Naive thymus-derived CD8-positive, alpha-beta T cell (primary cell): ENCODE measurements around the gene REV3L. TPM values are rescaled to one million over a fixed set of nuclear protein-coding genes. Genes with fewer than 3 reads are reported as not detected.

Experiments
- ATAC-seq, 2 donors: fragments of 150-1000 bp; cut with Tn5 transposase in 1 of 2; sonication (Bioruptor Pico), chemical (Tn5 transposase) in 1 of 2; 1 replicate in 1 of 2; 2 replicates in 1 of 2; pipeline ENCODE4 v1.10.0; 2021; ENCODE audit warnings: mild to moderate bottlenecking in 2 of 2, moderate library complexity in 2 of 2
- POLR2A ChIA-PET: fragments of 350-600 bp; sonication (Branson Sonifier 250); formaldehyde crosslinking; loops from one replicate; lab custom pipeline; 2021; ENCODE audit warnings: antibody characterized with exemption; lab: Charles Lee
- DNase-seq, 10 donors: peaks; one replicate each; pipeline versions ENCODE4 v3.0.0 to v3.0.0-alpha.2; 2020 to 2022
- H3K27ac Mint-ChIP-seq, 10 donors: one replicate each; pipeline ENCODE4 v1.8.0; 2020 to 2022; ENCODE audit warnings: mild to moderate bottlenecking in 10 of 10, mixed read lengths in 10 of 10, moderate library complexity in 4 of 10, inconsistent platforms in 1 of 10
- H3K27me3 Mint-ChIP-seq, 5 donors: one replicate each; pipeline ENCODE4 v1.8.0; 2021 to 2022; ENCODE audit warnings: mixed read lengths in 5 of 5
- H3K36me3 Mint-ChIP-seq, 3 donors: one replicate each; pipeline ENCODE4 v1.8.0; 2020 to 2022; ENCODE audit warnings: mixed read lengths in 3 of 3, mild to moderate bottlenecking in 2 of 3, inconsistent platforms in 1 of 3
- H3K4me1 Mint-ChIP-seq, 4 donors: one replicate each; pipeline ENCODE4 v1.8.0; 2021 to 2022; ENCODE audit warnings: mixed read lengths in 4 of 4
- H3K4me3 Mint-ChIP-seq, 10 donors: one replicate each; pipeline ENCODE4 v1.8.0; 2020 to 2022; ENCODE audit warnings: mild to moderate bottlenecking in 10 of 10, mixed read lengths in 10 of 10, moderate library complexity in 6 of 10, inconsistent platforms in 1 of 10
- H3K9me3 Mint-ChIP-seq, 9 donors: one replicate each; pipeline ENCODE4 v1.8.0; 2020 to 2022; ENCODE audit warnings: mixed read lengths in 9 of 9, mild to moderate bottlenecking in 3 of 9, inconsistent platforms in 1 of 9, moderate library complexity in 1 of 9
- polyA plus RNA-seq, 3 donors: library from polyadenylated mRNA; unstranded; fragments of 300-500 nt; fragmentation: Illumina TruSeq; gene quantifications; one replicate each; pipeline ENCODE4 v1.2.3, GENCODE V29; 2021
- total RNA-seq, 8 experiments: library from RNA in 2 of 8; stranded (reverse) in 2 of 8; gene quantifications; one replicate each; pipeline ENCODE4 v1.2.3 and lab custom pipeline; 2021 to 2026

REV3L gene, protein sequence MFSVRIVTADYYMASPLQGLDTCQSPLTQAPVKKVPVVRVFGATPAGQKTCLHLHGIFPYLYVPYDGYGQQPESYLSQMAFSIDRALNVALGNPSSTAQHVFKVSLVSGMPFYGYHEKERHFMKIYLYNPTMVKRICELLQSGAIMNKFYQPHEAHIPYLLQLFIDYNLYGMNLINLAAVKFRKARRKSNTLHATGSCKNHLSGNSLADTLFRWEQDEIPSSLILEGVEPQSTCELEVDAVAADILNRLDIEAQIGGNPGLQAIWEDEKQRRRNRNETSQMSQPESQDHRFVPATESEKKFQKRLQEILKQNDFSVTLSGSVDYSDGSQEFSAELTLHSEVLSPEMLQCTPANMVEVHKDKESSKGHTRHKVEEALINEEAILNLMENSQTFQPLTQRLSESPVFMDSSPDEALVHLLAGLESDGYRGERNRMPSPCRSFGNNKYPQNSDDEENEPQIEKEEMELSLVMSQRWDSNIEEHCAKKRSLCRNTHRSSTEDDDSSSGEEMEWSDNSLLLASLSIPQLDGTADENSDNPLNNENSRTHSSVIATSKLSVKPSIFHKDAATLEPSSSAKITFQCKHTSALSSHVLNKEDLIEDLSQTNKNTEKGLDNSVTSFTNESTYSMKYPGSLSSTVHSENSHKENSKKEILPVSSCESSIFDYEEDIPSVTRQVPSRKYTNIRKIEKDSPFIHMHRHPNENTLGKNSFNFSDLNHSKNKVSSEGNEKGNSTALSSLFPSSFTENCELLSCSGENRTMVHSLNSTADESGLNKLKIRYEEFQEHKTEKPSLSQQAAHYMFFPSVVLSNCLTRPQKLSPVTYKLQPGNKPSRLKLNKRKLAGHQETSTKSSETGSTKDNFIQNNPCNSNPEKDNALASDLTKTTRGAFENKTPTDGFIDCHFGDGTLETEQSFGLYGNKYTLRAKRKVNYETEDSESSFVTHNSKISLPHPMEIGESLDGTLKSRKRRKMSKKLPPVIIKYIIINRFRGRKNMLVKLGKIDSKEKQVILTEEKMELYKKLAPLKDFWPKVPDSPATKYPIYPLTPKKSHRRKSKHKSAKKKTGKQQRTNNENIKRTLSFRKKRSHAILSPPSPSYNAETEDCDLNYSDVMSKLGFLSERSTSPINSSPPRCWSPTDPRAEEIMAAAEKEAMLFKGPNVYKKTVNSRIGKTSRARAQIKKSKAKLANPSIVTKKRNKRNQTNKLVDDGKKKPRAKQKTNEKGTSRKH (N-terminal part only)
- total RNA-seq (10 to 100 TPM; 24.3 to 36.5 TPM), polyA plus RNA-seq (10 to 100 TPM in 2 of 3 donors, 1 to 10 TPM in 1; 3.2 to 12.1 (median 10.3) TPM), total RNA-seq (lab: John Stamatoyannopoulos, UW) (70.9 to 97.3 (median 83.5) reads per million in 6 experiments)

DNA sequence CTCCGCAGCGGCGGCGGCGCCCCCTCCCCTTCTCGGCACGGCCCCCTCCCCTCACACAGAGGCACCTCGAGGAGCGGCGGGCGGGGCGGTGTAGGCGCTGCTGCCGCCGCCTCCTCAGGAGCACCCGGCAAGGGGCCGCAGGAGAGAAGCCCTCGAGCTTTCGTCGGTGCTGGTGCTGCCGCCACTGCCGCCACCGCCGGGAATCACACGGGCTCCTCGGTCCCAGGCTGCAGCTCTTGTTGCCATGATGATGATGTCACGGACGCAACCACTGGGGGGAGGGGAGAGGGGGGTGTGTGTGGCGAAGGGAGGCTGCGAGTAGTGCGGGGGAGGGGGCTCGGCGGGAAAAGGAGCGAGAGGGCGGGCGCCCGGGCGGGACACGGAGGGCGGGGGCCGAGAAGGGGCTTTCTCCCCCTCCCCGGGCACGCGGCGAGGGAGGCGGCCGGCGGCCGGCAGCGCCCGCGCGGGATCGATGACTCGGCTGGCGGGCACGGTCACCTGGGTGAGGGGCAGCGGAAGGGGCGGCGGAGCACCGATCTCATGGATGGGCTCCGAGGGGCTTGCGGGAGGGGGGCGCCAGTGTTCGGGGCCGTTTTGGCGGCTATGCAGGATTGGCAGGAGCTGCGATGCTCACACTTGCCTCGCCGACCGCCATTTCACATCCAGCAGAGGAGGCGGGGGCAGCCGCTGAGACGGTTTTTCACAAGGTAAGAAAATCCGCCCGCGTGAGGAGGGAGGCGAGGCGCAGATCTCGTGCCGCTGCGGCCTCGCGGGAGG is at the start of gene REV3L:
Gene REV3L (minus strand): TSS at position 260 of the 777 bp plus-strand sequence. CDS start 330 bp downstream, outside the sequence.
- ATAC-seq (peak; percentile 67), DNase-seq (peak; percentile 75 to 96 (median 86))
- Mint-ChIP-seq H3K4me1 (peaks cover 19 to 54% (median 45%) of the 10 kb centered on the region in 4 donors), H3K9me3 (no peaks in the 10 kb centered on the region), H3K27ac (peak within 1 kb of the TSS; percentile 96 to 100 (median 99)), H3K4me3 (peak within 1 kb of the TSS; percentile 95 to 100 (median 97)), H3K36me3 (no peaks in the 10 kb centered on the region), H3K27me3 (no peaks in the 10 kb centered on the region)
- POLR2A ChIA-PET, result interaction anchor here (0.6 to 2.5 kb wide), 25 partner anchors 9 to 1127 kb away, joined by 3 to 35 read pairs (median 4); partner anchors contain the start of genes AMD1, CDK19, FAM229B and TRAF3IP2

DNA sequence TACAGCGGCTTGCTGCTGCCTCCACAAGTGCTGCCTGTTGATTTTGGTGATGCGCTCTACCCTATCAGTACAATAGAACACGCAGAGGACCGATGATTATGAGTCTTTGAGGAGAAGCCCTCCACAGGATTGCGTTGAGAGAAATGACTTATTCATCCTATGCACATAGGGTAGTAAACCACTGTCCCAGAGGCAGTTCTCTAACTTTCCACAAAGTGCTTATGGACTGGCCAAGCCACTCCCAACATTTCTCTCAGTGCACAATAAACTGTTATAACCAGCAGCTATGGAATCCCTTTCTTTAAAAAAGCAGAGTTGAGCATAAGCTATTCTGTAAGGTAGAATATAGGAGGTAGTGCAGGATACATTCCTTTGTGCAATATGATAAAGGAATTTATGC is 48.2 kb upstream of the REV3L start:
- ATAC-seq, result no peak
- no peak for DNase-seq
- H3K27me3 Mint-ChIP-seq, result no peaks in the 10 kb centered on the region
- H3K27ac Mint-ChIP-seq, result peak overlapping the region in 1 of 10 donors; percentile 86
- no peak overlapping the region for H3K4me3 Mint-ChIP-seq
- H3K9me3 Mint-ChIP-seq, result peaks cover 0 to 1% (median 0%) of the 10 kb centered on the region in 9 donors
- H3K4me1 Mint-ChIP-seq, result peaks cover 12 to 31% (median 23%) of the 10 kb centered on the region in 4 donors
- POLR2A ChIA-PET, result no interaction called here
- H3K36me3 Mint-ChIP-seq, result peaks cover 0 to 2% (median 0%) of the 10 kb centered on the region in 3 donors

DNA sequence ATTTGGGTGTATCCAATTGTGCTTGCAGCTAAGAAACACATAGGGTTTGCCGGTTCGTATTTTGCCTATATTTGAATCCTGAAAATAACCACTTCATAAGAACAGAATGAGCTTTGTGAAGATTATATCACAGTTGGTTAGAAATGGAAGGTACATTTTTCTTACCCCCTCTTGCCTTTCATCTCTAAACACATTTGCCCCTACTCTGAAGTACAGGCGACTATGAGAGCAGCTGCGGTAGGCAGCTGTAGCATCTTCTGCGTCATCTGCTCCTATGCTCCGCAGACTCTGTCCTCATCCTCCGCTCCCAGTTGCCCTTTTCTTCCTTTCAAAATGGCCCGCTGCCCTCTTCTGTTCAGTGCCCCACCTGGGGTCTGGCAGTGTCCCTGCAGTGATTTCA is 47.6 kb upstream of the REV3L start:
- Mint-ChIP-seq H3K4me3 (peak overlapping the region in 3 of 10 donors; percentile 36 to 58 (median 45)), H3K9me3 (peaks cover 0 to 1% (median 0%) of the 10 kb centered on the region in 9 donors), H3K27me3 (no peaks in the 10 kb centered on the region), H3K4me1 (peaks cover 12 to 31% (median 23%) of the 10 kb centered on the region in 4 donors), H3K36me3 (peaks cover 0 to 2% (median 0%) of the 10 kb centered on the region in 3 donors), H3K27ac (peak overlapping the region in 4 of 10 donors; percentile 0 to 86 (median 22))
- peak in 2 of 10 donors; percentile 14 to 21 for DNase-seq
- POLR2A ChIA-PET, result no interaction called here
- ATAC-seq, result peak in 1 of 2 donors; percentile 50

DNA sequence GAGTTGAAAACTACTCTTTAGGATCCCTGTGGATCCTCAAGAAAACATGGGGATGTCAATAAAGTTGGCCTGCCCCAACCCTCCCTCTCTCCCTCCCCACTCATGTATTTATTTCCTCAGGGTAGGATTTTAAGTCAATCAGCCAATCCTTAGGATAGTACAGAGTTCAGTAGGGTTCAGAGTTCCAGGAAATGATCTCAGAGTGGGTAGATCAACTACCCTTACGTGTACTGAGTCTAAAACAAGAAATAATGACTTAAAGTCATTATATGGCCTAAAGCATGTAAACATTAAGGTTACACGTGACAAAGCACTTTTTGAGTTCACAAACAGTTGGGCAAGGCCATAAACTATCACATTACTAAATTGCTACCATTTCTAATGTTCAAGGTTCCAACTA is 47.2 kb upstream of the REV3L start:
- Mint-ChIP-seq H3K27me3 (no peaks in the 10 kb centered on the region), H3K27ac (peak overlapping the region in 1 of 10 donors; percentile 35), H3K4me1 (peaks cover 12 to 31% (median 23%) of the 10 kb centered on the region in 4 donors), H3K4me3 (no peak overlapping the region), H3K9me3 (peaks cover 0 to 1% (median 0%) of the 10 kb centered on the region in 9 donors), H3K36me3 (peaks cover 0 to 2% (median 0%) of the 10 kb centered on the region in 3 donors)
- ATAC-seq (no peak), DNase-seq (no peak)
- POLR2A ChIA-PET, result no interaction called here

DNA sequence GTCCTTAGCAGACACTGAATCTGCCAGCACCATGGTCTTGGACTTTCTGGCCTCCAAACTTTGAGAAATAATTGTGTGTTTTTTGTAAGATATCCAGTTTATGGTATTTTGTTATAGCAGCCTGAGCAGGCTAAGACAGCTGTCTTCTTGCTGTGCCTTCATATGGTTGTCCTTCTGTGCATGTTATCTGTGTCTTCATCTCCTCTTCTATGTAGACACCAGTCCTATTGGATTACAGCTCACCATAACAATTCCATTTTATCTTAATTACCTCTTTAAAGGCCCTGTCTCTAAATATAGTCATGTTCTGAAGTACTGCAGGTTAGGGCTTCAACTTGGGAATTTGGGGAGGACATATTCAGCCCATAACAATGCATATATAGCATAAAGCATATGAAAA is 44.3 kb upstream of the REV3L start:
- Mint-ChIP-seq H3K9me3 (peaks cover 0 to 1% (median 0%) of the 10 kb centered on the region in 9 donors), H3K27me3 (no peaks in the 10 kb centered on the region), H3K4me1 (peaks cover 12 to 29% (median 22%) of the 10 kb centered on the region in 4 donors), H3K36me3 (peaks cover 0 to 2% (median 0%) of the 10 kb centered on the region in 3 donors), H3K4me3 (no peak overlapping the region), H3K27ac (peak overlapping the region in 1 of 10 donors; percentile 13)
- ATAC-seq (no peak), DNase-seq (no peak)
- POLR2A ChIA-PET, result interaction anchor here (0.7 kb wide), 2 partner anchors 422 to 432 kb away, joined by 3 read pairs; no protein-coding TSS in a partner anchor

DNA sequence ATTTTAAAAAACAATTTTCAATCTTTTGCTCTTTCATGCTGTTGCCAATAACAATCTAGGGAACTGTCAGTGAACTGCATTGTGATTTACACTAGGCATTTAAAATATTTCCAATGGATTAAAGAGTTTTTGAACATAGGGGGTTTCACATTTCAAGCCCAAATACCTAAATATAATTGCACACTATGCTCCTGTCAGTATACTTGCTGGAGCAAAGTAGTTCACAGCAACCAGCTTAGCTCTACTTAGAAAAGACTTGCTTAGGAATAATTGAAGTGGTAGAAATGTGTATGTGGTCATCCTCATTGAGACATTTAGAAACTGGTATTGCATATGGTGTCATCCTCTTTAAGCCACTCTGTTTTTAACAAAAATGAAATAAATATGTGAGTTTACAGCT is 41.7 kb upstream of the REV3L start:
- DNase-seq (no peak), ATAC-seq (no peak)
- no peak overlapping the region for H3K4me3 Mint-ChIP-seq
- peaks cover 0 to 3% (median 0%) of the 10 kb centered on the region in 9 donors for H3K9me3 Mint-ChIP-seq
- H3K27me3 Mint-ChIP-seq, result no peaks in the 10 kb centered on the region
- POLR2A ChIA-PET, result no interaction called here
- H3K36me3 Mint-ChIP-seq, result no peaks in the 10 kb centered on the region
- no peak overlapping the region for H3K27ac Mint-ChIP-seq
- peaks cover 8 to 25% (median 21%) of the 10 kb centered on the region in 4 donors for H3K4me1 Mint-ChIP-seq

DNA sequence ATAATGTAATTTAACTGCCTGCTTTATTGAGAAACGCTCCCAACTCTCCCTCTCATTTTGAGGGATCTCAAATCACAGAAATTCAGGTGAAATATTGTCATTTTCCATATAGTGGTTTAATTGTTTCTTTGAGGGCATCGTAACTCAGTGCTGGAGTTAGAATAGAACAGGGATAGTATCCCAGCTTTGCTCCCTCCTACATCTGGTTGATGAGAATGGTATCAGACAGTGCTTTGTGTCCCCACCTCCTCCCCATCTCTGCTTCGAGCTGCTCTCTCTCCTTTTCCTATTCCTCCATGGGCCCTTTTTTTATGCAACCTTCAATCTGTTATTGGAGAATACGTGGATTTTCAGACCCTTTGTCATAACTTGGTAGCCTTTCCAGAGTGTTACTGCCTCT is 41.2 kb upstream of the REV3L start:
- no peak overlapping the region for H3K4me3 Mint-ChIP-seq
- DNase-seq (no peak), ATAC-seq (no peak)
- POLR2A ChIA-PET, result no interaction called here
- H3K27ac Mint-ChIP-seq, result no peak overlapping the region
- H3K27me3 Mint-ChIP-seq, result no peaks in the 10 kb centered on the region
- H3K9me3 Mint-ChIP-seq, result peaks cover 0 to 3% (median 0%) of the 10 kb centered on the region in 9 donors
- no peaks in the 10 kb centered on the region for H3K36me3 Mint-ChIP-seq
- peaks cover 8 to 25% (median 21%) of the 10 kb centered on the region in 4 donors for H3K4me1 Mint-ChIP-seq

DNA sequence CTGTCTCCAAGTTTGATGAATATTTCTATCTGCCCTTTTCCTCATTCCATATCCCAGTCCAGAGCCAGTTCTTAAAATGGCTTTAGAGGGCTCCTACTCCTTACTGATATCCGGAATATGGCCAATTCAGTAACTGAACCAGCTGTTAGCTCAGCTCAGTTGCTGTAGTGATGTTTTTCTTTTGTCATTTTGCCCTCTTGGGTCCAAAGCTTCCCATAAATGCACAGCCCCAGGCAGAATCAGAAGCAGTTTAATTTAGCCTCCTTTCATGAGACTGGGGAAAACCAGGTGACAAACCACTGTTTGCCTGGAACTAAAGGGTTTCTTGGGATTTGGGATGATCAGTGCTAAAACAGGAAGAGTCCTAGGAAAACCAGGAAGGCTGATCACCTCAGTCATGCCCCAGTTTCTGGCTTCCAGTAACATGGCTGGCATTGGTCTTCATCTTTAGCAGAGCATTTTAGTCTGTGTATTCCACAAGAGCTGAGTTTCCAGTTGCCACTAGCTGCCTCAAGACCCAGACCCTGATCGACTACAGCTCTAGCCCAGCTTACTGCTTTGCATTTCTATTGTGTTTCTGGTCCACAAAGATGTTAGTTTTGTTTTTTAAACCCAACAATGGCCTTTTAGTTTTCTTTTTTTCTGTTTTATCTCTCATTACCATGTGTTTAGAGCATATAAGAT is 40.6 kb upstream of the REV3L start:
- H3K4me1 Mint-ChIP-seq, result peaks cover 5 to 24% (median 20%) of the 10 kb centered on the region in 4 donors
- peak overlapping the region in 3 of 10 donors; percentile 3 to 37 (median 4) for H3K4me3 Mint-ChIP-seq
- no peaks in the 10 kb centered on the region for H3K27me3 Mint-ChIP-seq
- DNase-seq (no peak), ATAC-seq (no peak)
- peaks cover 0 to 3% (median 0%) of the 10 kb centered on the region in 9 donors for H3K9me3 Mint-ChIP-seq
- peak overlapping the region in 1 of 10 donors; percentile 13 for H3K27ac Mint-ChIP-seq
- H3K36me3 Mint-ChIP-seq, result no peaks in the 10 kb centered on the region
- POLR2A ChIA-PET, result no interaction called here

DNA sequence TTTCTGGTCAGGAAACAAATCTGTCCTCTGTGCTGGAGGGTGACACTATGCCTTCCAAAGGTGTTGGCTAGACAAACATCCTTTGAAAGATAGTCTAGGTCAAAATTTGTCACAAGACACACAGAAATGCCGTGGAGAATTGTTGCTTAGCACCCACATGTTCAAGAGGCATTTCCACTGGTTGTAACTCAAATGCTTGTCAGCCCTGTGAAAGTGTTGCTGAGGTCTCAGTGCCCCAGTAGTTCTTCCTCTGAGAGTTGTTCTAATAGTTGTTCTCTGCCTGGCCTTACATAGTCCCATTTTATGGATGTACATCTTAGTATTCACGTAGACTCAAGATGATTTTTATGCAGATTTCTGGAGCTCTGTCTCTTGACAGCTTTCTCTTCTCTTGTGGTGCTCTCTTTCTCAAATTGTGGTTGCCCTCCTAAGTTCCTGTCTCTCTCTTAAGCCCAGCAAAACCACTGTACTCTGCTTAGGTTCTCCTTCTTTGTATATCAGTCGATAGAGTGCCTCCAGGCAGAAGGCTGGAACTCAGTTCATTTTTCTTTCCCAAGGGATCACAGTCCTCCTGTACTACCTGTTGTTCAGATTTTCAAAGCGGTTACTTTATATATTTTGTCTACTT is 39.5 kb upstream of the REV3L start:
- Mint-ChIP-seq H3K27me3 (no peaks in the 10 kb centered on the region), H3K9me3 (peaks cover 0 to 3% (median 0%) of the 10 kb centered on the region in 9 donors), H3K4me1 (peaks cover 7 to 24% (median 20%) of the 10 kb centered on the region in 4 donors), H3K36me3 (no peaks in the 10 kb centered on the region), H3K27ac (peak overlapping the region in 9 of 10 donors; percentile 2 to 67 (median 18)), H3K4me3 (peak overlapping the region in 8 of 10 donors; percentile 2 to 42 (median 22))
- POLR2A ChIA-PET, result interaction anchor here (0.6 kb wide), 1 partner anchor 558 kb away, joined by 3 read pairs; no protein-coding TSS in a partner anchor
- peak in 4 of 10 donors; percentile 12 to 49 (median 26) for DNase-seq
- peak; percentile 71 to 94 for ATAC-seq
